Adrenal gland (tissue), 12 donors: ENCODE results near the gene MSI1. TPM values are rescaled to one million over a fixed set of nuclear protein-coding genes. Genes with fewer than 3 reads are reported as not detected.

ENCODE experiments used
- DNase-seq, 7 donors: peaks; one replicate each; pipeline ENCODE4 v3.0.0-alpha.2; 2019 to 2020
- H3K27ac ChIP-seq, 5 donors: fragments of 200-600 bp; sonication (generic) in 4 of 5; 1 replicate in 3 of 5; 2 replicates in 2 of 5; pipeline versions ENCODE4 v1.5.1 to v1.8.0; 2016 to 2020; ENCODE audit warnings: mild to moderate bottlenecking in 1 of 5
- H3K27me3 ChIP-seq: fragments of 200-600 bp; 2 replicates; pipeline ENCODE4 v1.8.0; 2021
- H3K36me3 ChIP-seq, 2 donors: fragments of 200-600 bp; replicated peaks in 1 of 2; 1 replicate in 1 of 2; 2 replicates in 1 of 2; pipeline versions ENCODE4 v1.5.1 to v1.8.0; 2018 to 2022
- H3K4me1 ChIP-seq, 2 donors: fragments of 200-600 bp; replicated peaks in 1 of 2; 1 replicate in 1 of 2; 2 replicates in 1 of 2; pipeline versions ENCODE4 v1.5.1 to v1.8.0; 2018 to 2021
- H3K4me3 ChIP-seq, 4 donors: fragments of 200-600 bp; sonication (generic) in 3 of 4; one replicate each; pipeline ENCODE4 v1.5.1; 2016 to 2018
- H3K9me3 ChIP-seq, 3 donors: fragments of 200-600 bp; sonication (generic) in 1 of 3; replicated peaks in 1 of 3; 1 replicate in 2 of 3; 2 replicates in 1 of 3; pipeline versions ENCODE4 v1.5.1 to v1.8.0; 2016 to 2021
- POLR2A ChIP-seq, 2 donors: fragments of 450-650 bp; IDR thresholded peaks; one replicate each; pipeline ENCODE4 v1.6.1; 2017; ENCODE audit warnings: antibody characterized with exemption in 2 of 2, mild to moderate bottlenecking in 2 of 2, moderate library complexity in 1 of 2
- WGBS, 4 donors: extraction: QIAGEN DNeasy Blood & Tissue Kit in 2 of 4; methylation state at CpG; one replicate each; pipeline versions ENCODE4 v1.1.5 to v1.1.7; 2013 to 2017; 5-methylcytosine and 5-hydroxymethylcytosine counted together
- intact Hi-C, 2 donors: fragments of 100-400 bp; cut with DNase I; formaldehyde crosslinking; loops; one replicate each; pipeline versions ENCODE4 v1.14.1 to v1.15.0; 2022 to 2023
- polyA plus RNA-seq, 3 donors: library from polyadenylated mRNA; stranded (reverse); fragments of 200-250 nt in 2 of 3; fragments of 350-450 nt in 1 of 3; fragmentation: Illumina TruSeq in 1 of 3; extraction: RNeasy Lipid Tissue Mini Kit (QIAGEN cat#74804) in 1 of 3; gene quantifications; one replicate each; pipeline ENCODE4 v1.2.3, GENCODE V29; 2013 to 2014
- total RNA-seq, 9 donors: library from RNA; depleted of rRNA in 4 of 9; stranded (reverse); fragments of >200 nt in 4 of 9; fragments of 120-200 nt in 1 of 9; fragmentation: NEBNext Ultra II Directional in 1 of 9; extraction: Animal tissue kit (Norgen Biotek cat#: 25700) in 1 of 9; gene quantifications; one replicate each; pipeline versions ENCODE4 v1.1.0 to v1.2.4, GENCODE V29; 2013 to 2023
- TF ChIP-seq, protein P1 (sequence below), 6 experiments: fragments of 450-650 bp in 4 of 6; fragments of 200-600 bp in 2 of 6; sonication (generic) in 1 of 6; IDR thresholded peaks; 1 replicate in 5 of 6; 2 replicates in 1 of 6; pipeline versions ENCODE4 v1.5.1 to v1.8.0; 2016 to 2021; ENCODE audit warnings: antibody characterized with exemption in 6 of 6, mild to moderate bottlenecking in 2 of 6, moderate library complexity in 1 of 6
- donor health status: healthy with polysubstance abuse.
- donor health status: Bipolar disorder and iron deficiency.
- donor health status: DM: yes; HTN: yes; CAD: no.
- donor health status: DM: no; HTN: no; CAD: no.
- donor health status: DM: no; HTN: no; CAD: no.
- donor health status: DM: yes; HTN: yes; CAD: no.

The MSI1 gene
- total and polyA plus RNA-seq, 12 donors: 0.87 to 24.2 (median 6.7) TPM

DNA sequence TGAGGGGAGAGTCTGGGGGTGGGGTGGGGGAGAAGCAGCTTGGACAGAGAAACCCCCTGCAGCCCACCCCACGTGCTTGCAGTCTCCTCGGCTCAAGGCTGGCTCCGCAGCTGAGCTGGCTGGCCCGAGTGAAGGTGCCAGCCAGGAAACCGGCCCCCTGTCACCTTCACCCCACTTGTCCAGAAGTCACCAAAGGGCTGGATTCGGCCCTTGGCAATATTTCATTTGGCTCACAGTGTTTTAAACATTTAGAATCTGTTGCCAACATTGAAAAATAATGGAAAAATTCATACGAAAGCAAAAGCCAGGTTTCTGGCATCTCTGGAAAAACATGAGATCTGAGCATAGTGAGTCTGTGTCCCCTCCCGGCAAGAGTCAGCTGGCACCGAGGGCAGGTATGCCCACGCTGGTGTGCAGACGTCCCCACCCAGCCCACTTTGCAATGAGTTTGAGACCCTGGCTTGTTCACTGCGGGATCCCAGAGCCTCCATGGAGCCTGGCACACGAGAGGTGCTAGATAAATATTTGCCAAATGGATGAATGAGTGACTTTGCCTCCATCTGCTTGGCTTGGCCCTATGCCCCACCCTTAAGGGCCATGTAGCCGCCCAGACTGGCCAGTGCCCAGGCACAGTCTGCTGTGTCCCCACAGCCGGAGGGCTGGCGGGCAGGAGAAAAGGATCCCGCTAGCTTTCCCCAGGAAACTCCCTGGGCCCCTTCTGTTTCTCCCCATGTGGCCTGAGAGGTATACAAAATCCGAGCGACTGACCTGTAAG, 18.2 kb downstream of the MSI1 start:
- Histone ChIP-seq H3K9me3 (no peaks in the 10 kb centered on the region), H3K36me3 (no peaks in the 10 kb centered on the region), H3K4me3 (no peak overlapping the region), H3K27ac (no peak overlapping the region), H3K4me1 (peaks cover 0 to 7% of the 10 kb centered on the region in 2 donors), H3K27me3 (no peaks in the 10 kb centered on the region)
- DNase-seq: peak in 2 of 7 donors; percentile 25 to 46
- WGBS, 4 donors: 56 to 74% (median 62%) methylated on average over 12 to 19 of the region's 19 CpGs
- intact Hi-C loops: no loop called here
- no peak for TF ChIP-seq POLR2A (IDR thresholded peaks at IDR 0.05)
- TF ChIP-seq, protein P1, sequence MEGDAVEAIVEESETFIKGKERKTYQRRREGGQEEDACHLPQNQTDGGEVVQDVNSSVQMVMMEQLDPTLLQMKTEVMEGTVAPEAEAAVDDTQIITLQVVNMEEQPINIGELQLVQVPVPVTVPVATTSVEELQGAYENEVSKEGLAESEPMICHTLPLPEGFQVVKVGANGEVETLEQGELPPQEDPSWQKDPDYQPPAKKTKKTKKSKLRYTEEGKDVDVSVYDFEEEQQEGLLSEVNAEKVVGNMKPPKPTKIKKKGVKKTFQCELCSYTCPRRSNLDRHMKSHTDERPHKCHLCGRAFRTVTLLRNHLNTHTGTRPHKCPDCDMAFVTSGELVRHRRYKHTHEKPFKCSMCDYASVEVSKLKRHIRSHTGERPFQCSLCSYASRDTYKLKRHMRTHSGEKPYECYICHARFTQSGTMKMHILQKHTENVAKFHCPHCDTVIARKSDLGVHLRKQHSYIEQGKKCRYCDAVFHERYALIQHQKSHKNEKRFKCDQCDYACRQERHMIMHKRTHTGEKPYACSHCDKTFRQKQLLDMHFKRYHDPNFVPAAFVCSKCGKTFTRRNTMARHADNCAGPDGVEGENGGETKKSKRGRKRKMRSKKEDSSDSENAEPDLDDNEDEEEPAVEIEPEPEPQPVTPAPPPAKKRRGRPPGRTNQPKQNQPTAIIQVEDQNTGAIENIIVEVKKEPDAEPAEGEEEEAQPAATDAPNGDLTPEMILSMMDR (IDR thresholded peaks at IDR 0.05): no peak

DNA sequence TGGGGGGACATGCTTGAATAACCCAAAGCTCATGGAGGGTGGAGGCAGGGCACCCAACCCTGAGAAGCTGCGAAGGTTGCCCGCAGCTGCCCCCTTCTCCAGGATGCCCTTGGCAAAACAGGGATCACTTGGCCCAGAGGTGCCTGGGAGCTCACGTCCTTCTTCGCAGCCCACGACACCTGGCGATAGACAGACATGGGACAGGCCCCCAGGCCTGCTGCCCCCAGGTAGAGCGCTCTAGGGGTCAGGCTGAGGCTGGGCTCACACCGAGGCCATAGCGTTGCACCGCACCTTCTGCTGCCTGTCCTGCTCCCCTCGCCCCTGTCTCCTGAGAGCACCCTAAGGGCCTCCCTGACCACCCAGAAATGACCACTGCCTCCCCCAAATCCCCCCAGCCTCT, 21.2 kb downstream of the MSI1 start:
- intact Hi-C loops: no loop called here
- TF ChIP-seq, protein P1 (IDR thresholded peaks at IDR 0.05): no peak
- TF ChIP-seq POLR2A (IDR thresholded peaks at IDR 0.05): no peak
- no peak overlapping the region for H3K4me3 ChIP-seq
- no peak overlapping the region for H3K27ac ChIP-seq
- peaks cover 0 to 7% of the 10 kb centered on the region in 2 donors for H3K4me1 ChIP-seq
- DNase-seq: no peak
- no peaks in the 10 kb centered on the region for H3K27me3 ChIP-seq
- no peaks in the 10 kb centered on the region for H3K36me3 ChIP-seq
- no peaks in the 10 kb centered on the region for H3K9me3 ChIP-seq
- 95 to 100% (median 96%) methylated on average over 6 to 11 of the region's 11 CpGs for WGBS, 4 donors

DNA sequence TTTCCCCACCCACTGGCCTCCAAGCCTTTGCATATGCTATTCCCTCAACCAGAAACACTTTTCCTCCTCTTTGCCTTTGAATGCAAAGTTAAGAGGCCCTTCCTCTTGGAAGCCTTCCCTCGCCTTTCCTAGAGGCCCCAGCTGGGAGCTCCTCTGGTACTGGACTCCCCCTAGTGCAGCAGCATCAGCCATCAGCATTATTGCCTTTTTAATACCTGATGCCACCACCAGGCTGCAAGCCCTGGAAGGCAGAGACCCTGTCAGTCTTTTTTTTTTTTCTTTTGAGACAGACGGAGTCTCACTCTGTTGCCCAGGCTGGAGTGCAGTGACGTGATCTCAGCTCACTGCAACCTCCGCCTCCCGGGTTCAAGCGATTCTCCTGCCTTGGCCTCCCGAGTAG, 22.3 kb downstream of the MSI1 start:
- H3K27me3 ChIP-seq: no peaks in the 10 kb centered on the region
- no peak overlapping the region for H3K4me3 ChIP-seq
- DNase-seq: no peak
- peaks cover 0 to 7% of the 10 kb centered on the region in 2 donors for H3K4me1 ChIP-seq
- no peak overlapping the region for H3K27ac ChIP-seq
- TF ChIP-seq, protein P1 (IDR thresholded peaks at IDR 0.05): no peak
- no peak for TF ChIP-seq POLR2A (IDR thresholded peaks at IDR 0.05)
- no peaks in the 10 kb centered on the region for H3K9me3 ChIP-seq
- 86 to 97% (median 94%) methylated on average over 5 to 7 of the region's 7 CpGs for WGBS, 4 donors
- no peaks in the 10 kb centered on the region for H3K36me3 ChIP-seq
- intact Hi-C loops: no loop called here

DNA sequence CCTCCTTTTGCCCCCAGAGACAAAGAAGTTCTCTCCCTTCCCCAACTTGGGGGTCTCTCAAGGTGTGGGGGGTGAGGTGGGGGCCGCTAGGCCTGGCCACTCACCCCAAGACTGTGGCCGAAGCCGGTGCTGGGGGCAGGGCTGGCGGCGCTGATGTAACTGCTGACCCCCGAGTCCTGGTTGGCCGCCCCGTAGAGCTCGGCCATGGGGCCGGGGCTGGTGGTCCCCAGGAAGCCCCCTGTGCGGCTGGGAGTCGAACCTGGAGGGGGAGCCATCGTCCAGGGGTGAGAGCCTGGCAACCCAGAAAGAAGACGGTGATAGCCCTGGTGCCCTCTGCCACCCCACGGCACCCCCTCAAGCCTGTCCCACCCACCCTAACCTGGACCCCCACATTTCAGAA, 22.9 kb downstream of the MSI1 start:
- no peaks in the 10 kb centered on the region for H3K9me3 ChIP-seq
- DNase-seq: no peak
- H3K36me3 ChIP-seq: no peaks in the 10 kb centered on the region
- H3K27me3 ChIP-seq: no peaks in the 10 kb centered on the region
- TF ChIP-seq, protein P1 (IDR thresholded peaks at IDR 0.05): no peak
- no peak for TF ChIP-seq POLR2A (IDR thresholded peaks at IDR 0.05)
- H3K4me3 ChIP-seq: no peak overlapping the region
- peaks cover 0 to 6% of the 10 kb centered on the region in 2 donors for H3K4me1 ChIP-seq
- WGBS, 4 donors: 91 to 100% (median 92%) methylated on average over 6 to 15 of the region's 15 CpGs
- no peak overlapping the region for H3K27ac ChIP-seq
- intact Hi-C loops: no loop called here
